Coronary artery (tissue), 2 donors: ENCODE measurements around the gene FOXO3B.
"Not testable (repeated sequence)": the region's sequence is repeated elsewhere in the genome, so short reads cannot be mapped to it uniquely, and the experiment has no call there.

Experiments used
- DNase-seq: peaks from one replicate; pipeline ENCODE4 v3.0.0-alpha.2; 2017; ENCODE audit warnings: low spot score
- H3K27ac ChIP-seq, 2 donors: fragments of 200-600 bp; sonication (generic); one replicate each; pipeline ENCODE4 v1.5.1; 2016 to 2019
- H3K4me3 ChIP-seq: fragments of 200-600 bp; sonication (generic); 2 replicates; pipeline ENCODE4 v1.5.1; 2016; ENCODE audit warnings: mild to moderate bottlenecking, moderate library complexity

Gene FOXO3B

DNA sequence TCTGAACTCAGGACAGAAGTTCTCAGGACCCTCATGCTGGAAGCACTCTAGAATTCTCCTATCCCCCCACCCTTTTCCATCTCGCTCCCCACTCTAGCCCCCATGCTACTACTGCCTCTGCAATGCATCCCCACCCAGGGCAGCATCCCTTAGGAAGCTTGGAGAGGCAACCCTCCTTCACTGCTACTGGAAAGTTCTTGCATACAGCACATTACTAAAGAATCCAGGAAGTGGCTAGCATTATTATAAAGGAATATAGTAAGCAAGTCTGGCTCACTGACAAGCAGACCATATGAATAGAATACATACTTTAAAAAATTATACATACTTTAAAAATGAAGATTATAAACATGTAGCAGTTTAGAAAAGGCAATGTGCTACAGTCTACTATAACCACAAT, 13.5 kb downstream of the FOXO3B start:
- H3K27ac ChIP-seq, DNase-seq, H3K4me3 ChIP-seq: not testable (repeated sequence)

DNA sequence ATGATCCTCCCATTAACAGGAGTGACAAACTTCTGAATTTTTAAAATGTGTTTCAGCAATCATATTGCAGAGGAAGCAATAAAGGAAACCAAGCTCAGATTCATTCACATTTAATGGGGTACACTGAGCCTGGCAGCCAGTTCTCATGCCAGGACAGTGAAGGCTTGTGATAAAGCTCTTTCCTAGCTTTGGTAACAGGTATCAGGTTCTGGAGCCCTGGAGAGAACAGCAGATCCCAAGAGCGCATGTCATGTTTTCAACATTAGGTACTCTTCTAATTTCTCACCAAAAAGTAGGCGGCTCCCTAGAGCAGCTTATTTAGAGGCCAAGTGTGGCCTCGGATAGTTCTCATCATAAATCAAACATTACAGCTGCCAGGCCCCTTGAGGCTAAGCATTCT, 14.6 kb downstream of the FOXO3B start:
- DNase-seq, H3K4me3 ChIP-seq, H3K27ac ChIP-seq: not testable (repeated sequence)

DNA sequence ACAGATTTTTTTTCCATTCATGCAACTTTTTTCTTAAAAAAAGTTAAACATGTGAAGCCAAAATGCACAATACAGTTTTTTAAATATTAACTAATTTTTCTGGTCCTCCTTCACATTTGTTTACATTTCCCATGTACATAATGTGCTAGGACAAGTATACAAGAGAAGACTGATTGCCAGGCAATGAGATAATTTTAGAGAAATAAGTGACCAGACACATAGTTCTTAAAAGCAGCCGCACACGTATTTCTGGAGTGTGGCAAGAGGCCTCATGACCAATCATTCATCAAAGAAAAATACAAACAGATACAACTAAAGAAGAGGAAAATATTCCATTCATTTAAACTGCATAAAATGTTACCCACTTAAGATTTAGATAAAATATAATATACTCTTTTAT, 15.8 kb downstream of the FOXO3B start:
- H3K4me3 ChIP-seq, H3K27ac ChIP-seq, DNase-seq: not testable (repeated sequence)

DNA sequence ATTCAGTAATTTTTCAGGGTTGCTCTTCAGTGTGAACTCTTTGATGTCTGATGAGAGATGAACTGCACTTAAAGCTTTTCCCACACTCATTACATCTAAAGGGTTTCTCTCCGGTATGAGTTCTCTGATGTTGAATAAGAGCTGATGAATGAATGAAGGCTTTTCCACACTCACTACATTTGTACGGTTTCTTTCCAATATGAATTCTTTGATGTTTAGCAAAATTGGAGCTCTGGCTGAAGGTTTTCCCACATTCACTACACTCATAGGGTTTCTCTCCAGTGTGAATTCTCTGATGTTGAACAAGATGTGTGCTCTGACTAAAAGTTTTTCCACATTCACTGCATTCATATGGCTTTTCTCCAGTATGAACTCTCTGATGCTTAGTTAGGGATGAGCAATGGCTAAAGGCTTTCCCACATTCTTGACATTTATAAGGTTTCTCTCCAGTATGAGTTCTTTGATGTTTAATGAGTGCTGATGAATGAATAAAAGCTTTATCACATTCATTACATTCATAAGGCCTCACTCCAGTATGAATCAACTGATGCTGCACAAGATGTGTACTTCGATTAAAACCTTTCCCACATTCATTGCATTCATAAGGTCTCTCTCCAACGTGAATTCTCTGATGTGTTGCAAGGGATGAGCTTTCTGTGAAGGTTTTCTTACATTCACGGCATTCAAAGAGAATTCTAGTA, 20.0 kb downstream of the FOXO3B start:
- H3K27ac ChIP-seq, H3K4me3 ChIP-seq, DNase-seq: not testable (repeated sequence)

GRCh38 chr17:18650094-18650493, 32.0 kb downstream of the FOXO3B start:
- DNase-seq, H3K4me3 ChIP-seq, H3K27ac ChIP-seq: not testable (repeated sequence)

DNA sequence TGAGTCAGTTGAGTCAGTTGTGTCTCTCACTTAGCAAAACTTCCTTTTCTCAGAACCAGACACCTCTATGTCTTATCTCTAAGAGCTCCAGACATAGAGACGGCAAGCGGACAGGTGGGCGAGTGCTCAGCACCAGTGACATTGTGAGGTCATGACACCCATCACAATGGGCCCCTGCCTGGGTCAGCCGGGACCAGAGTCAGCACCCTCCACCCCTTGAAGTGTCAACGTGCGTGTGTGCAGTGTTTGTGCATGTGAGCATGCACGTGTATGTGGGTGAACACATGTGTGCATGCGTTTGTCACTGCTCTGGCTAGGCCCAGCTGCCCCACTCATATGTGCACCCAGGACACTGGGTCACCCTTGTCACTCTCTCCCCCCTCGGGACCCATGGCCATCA, 37.8 kb downstream of the FOXO3B start, which contains the start of gene TBC1D28:
Gene TBC1D28, minus strand, starts transcription at position 101 of the 400 bp plus-strand sequence. CDS start 3,039 bp downstream, outside the sequence.
- H3K4me3 ChIP-seq, H3K27ac ChIP-seq, DNase-seq: not testable (repeated sequence)

- not testable (repeated sequence) for H3K4me3 ChIP-seq, H3K27ac ChIP-seq, DNase-seq
Measured at GRCh38 chr17:18643124-18643523, 39.0 kb downstream of the FOXO3B start.

GRCh38 chr17:18638357-18638756, 43.8 kb downstream of the FOXO3B start:
- H3K27ac ChIP-seq, H3K4me3 ChIP-seq: not testable (repeated sequence)

GRCh38 chr17:18636237-18636636, 45.9 kb downstream of the FOXO3B start:
- not testable (repeated sequence) for H3K27ac ChIP-seq, H3K4me3 ChIP-seq, DNase-seq

More at GRCh38 chr17:18638357-18638756, 43.8 kb downstream of the FOXO3B start:
- not testable (repeated sequence) for DNase-seq

GRCh38 chr17:18635773-18636172, 46.3 kb downstream of the FOXO3B start:
- H3K4me3 ChIP-seq, DNase-seq, H3K27ac ChIP-seq: not testable (repeated sequence)

- not testable (repeated sequence) for DNase-seq, H3K27ac ChIP-seq
- H3K4me3 ChIP-seq, result peak overlapping the region; percentile 55
Measured at GRCh38 chr17:18634550-18635263, 47.4 kb downstream of the FOXO3B start.
